Measurements from ENCODE around the gene EIF3I. TPM values are rescaled to one million over a fixed set of nuclear protein-coding genes. Genes with fewer than 3 reads are reported as not detected.

The EIF3I gene
- polyA plus RNA-seq, 2 donors, result 134 to 189 TPM

- H3K9me3 ChIP-seq (ENCODE audit: control insufficient read depth in 2 of 2, insufficient read depth in 1 of 2, low read depth in 1 of 2, low read length in 1 of 2), result no peaks in the 10 kb centered on the region
- H3K27ac ChIP-seq (ENCODE audit: low read depth in 2 of 2, low read length in 1 of 2), result peak overlapping the region; percentile 35 to 66
- peak overlapping the region; percentile 56 to 60 for H3K4me3 ChIP-seq (ENCODE audit: low read depth in 1 of 2, low read length in 2 of 2)
- 1 to 2% methylated on average over 54 to 55 of the region's 55 CpGs for WGBS, 2 donors
- no peaks in the 10 kb centered on the region for H3K27me3 ChIP-seq (ENCODE audit: control insufficient read depth in 1 of 2, insufficient read depth in 2 of 2, low read length in 2 of 2)
- no peaks in the 10 kb centered on the region for H3K36me3 ChIP-seq (ENCODE audit: control insufficient read depth in 2 of 2, insufficient read depth in 2 of 2, low read length in 1 of 2)
- peaks cover 4 to 9% of the 10 kb centered on the region in 2 donors for H3K4me1 ChIP-seq (ENCODE audit: control insufficient read depth in 2 of 2, insufficient read depth in 2 of 2, low read length in 1 of 2)
Measured at GRCh38 chr1:32241001-32241763, 19.0 kb downstream of the EIF3I start.

GRCh38 chr1:32242341-32242851 is 20.2 kb downstream of the EIF3I start:
- no peak overlapping the region for H3K4me3 ChIP-seq (ENCODE audit: low read depth in 1 of 2, low read length in 2 of 2)
- H3K36me3 ChIP-seq (ENCODE audit: control insufficient read depth in 2 of 2, insufficient read depth in 2 of 2, low read length in 1 of 2), result no peaks in the 10 kb centered on the region
- H3K27ac ChIP-seq (ENCODE audit: low read depth in 2 of 2, low read length in 1 of 2), result peak overlapping the region in 1 of 2 donors; percentile 9
- WGBS, 2 donors, result 39 to 40% methylated on average over 7 of the region's 7 CpGs
- H3K9me3 ChIP-seq (ENCODE audit: control insufficient read depth in 2 of 2, insufficient read depth in 1 of 2, low read depth in 1 of 2, low read length in 1 of 2), result no peaks in the 10 kb centered on the region
- H3K27me3 ChIP-seq (ENCODE audit: control insufficient read depth in 1 of 2, insufficient read depth in 2 of 2, low read length in 2 of 2), result no peaks in the 10 kb centered on the region
- peaks cover 4 to 9% of the 10 kb centered on the region in 2 donors for H3K4me1 ChIP-seq (ENCODE audit: control insufficient read depth in 2 of 2, insufficient read depth in 2 of 2, low read length in 1 of 2)

DNA sequence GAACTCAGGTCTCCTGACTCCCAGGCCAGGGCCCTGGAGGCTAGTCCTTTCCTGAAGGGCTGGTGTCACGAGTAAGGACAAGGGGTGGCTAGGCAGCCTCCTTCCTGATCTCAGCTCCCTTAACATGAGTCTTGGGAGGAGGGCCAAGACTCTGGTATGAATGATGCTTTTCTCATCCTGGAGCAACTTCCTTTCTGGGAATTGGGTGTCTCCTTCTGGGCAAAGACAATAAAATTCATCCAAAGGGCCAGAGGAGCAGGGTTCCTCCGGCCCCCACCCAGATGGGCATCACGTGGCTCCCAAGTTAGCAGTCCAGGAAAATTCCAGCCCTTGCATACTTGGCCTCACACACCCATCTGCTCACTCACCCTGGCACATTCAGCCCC is 24.7 kb downstream of the EIF3I start, which contains the start of gene FAM167B:
Gene FAM167B, plus strand, starts transcription at position 335 of the 386 bp plus-strand sequence. CDS start 200 bp downstream, outside the sequence.
- Histone ChIP-seq H3K27ac (ENCODE audit: low read depth in 2 of 2, low read length in 1 of 2) (peak within 1 kb of the TSS; percentile 47 to 51), H3K27me3 (ENCODE audit: control insufficient read depth in 1 of 2, insufficient read depth in 2 of 2, low read length in 2 of 2) (no peaks in the 10 kb centered on the region), H3K36me3 (ENCODE audit: control insufficient read depth in 2 of 2, insufficient read depth in 2 of 2, low read length in 1 of 2) (no peaks in the 10 kb centered on the region), H3K9me3 (ENCODE audit: control insufficient read depth in 2 of 2, insufficient read depth in 1 of 2, low read depth in 1 of 2, low read length in 1 of 2) (peaks cover 0 to 3% of the 10 kb centered on the region in 2 donors), H3K4me3 (ENCODE audit: low read depth in 1 of 2, low read length in 2 of 2) (no peak within 1 kb of the TSS), H3K4me1 (ENCODE audit: control insufficient read depth in 2 of 2, insufficient read depth in 2 of 2, low read length in 1 of 2) (peaks cover 0 to 5% of the 10 kb centered on the region in 2 donors)
- 40 to 72% methylated on average over 3 of the region's 3 CpGs for WGBS, 2 donors

DNA sequence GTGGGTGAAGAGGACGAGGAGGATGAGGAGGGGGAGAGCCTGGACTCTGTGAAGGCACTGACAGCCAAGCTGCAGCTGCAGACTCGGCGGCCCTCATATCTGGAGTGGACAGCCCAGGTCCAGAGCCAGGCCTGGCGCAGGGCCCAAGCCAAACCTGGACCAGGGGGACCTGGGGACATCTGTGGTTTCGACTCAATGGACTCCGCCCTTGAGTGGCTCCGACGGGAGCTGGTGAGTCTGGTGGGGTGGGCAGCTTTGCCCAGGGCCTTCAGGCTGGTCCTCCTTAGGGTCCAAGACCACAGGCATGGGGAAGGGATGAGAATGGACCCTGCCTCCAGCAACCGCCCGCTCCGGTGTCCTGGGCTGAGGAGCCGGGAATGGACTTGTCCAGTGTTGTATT is 25.2 kb downstream of the EIF3I start:
- no peaks in the 10 kb centered on the region for H3K27me3 ChIP-seq (ENCODE audit: control insufficient read depth in 1 of 2, insufficient read depth in 2 of 2, low read length in 2 of 2)
- H3K4me3 ChIP-seq (ENCODE audit: low read depth in 1 of 2, low read length in 2 of 2), result no peak overlapping the region
- 77 to 81% methylated on average over 12 of the region's 12 CpGs for WGBS, 2 donors
- peaks cover 0 to 3% of the 10 kb centered on the region in 2 donors for H3K9me3 ChIP-seq (ENCODE audit: control insufficient read depth in 2 of 2, insufficient read depth in 1 of 2, low read depth in 1 of 2, low read length in 1 of 2)
- no peaks in the 10 kb centered on the region for H3K36me3 ChIP-seq (ENCODE audit: control insufficient read depth in 2 of 2, insufficient read depth in 2 of 2, low read length in 1 of 2)
- H3K4me1 ChIP-seq (ENCODE audit: control insufficient read depth in 2 of 2, insufficient read depth in 2 of 2, low read length in 1 of 2), result peaks cover 0 to 5% of the 10 kb centered on the region in 2 donors
- H3K27ac ChIP-seq (ENCODE audit: low read depth in 2 of 2, low read length in 1 of 2), result peak overlapping the region; percentile 0 to 47

DNA sequence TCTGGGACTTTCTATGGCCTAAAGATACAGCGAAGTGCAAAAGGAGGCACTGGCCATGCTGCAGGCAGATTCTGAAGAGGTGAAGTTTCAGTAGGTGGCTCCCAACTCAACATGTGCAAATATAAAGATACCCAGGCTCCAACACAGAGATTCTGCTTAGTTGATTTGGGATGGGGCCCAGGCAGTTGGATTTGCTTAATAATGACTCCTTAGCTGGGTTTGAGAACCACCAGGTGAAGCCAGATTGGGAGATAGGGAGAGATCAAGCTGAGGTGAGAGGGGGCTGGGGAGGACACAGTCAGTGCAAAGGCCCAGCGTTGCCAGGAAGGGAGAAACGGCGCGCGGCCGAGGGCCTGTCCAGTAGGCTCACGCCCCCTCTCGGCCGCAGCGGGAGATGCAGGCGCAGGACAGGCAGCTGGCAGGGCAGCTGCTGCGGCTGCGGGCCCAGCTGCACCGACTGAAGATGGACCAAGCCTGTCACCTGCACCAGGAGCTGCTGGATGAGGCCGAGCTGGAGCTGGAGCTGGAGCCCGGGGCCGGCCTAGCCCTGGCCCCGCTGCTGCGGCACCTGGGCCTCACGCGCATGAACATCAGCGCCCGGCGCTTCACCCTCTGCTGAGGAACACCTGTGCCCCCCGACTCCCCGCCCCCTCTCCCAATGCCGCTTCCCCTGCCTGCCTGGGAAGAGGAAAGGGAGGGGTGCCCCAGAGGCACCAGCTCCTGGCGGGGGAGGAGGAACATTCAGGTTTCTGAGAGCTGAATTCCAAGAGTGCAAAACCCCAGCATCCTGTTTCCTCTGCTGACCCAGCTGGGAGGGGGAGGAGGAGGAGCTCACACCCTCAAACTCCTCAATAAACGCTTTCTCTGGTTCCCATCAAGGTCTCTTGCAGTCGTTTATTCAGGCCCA is 26.0 kb downstream of the EIF3I start:
- 7 to 12% methylated on average over 25 to 31 of the region's 31 CpGs for WGBS, 2 donors
- Histone ChIP-seq H3K4me1 (ENCODE audit: control insufficient read depth in 2 of 2, insufficient read depth in 2 of 2, low read length in 1 of 2) (peaks cover 0 to 5% of the 10 kb centered on the region in 2 donors), H3K9me3 (ENCODE audit: control insufficient read depth in 2 of 2, insufficient read depth in 1 of 2, low read depth in 1 of 2, low read length in 1 of 2) (peaks cover 0 to 3% of the 10 kb centered on the region in 2 donors), H3K4me3 (ENCODE audit: low read depth in 1 of 2, low read length in 2 of 2) (peak overlapping the region in 1 of 2 donors; percentile 3), H3K27me3 (ENCODE audit: control insufficient read depth in 1 of 2, insufficient read depth in 2 of 2, low read length in 2 of 2) (no peaks in the 10 kb centered on the region), H3K36me3 (ENCODE audit: control insufficient read depth in 2 of 2, insufficient read depth in 2 of 2, low read length in 1 of 2) (no peaks in the 10 kb centered on the region), H3K27ac (ENCODE audit: low read depth in 2 of 2, low read length in 1 of 2) (peak overlapping the region; percentile 47 to 51)

- H3K27me3 ChIP-seq (ENCODE audit: control insufficient read depth in 1 of 2, insufficient read depth in 2 of 2, low read length in 2 of 2), result no peaks in the 10 kb centered on the region
- H3K9me3 ChIP-seq (ENCODE audit: control insufficient read depth in 2 of 2, insufficient read depth in 1 of 2, low read depth in 1 of 2, low read length in 1 of 2), result peaks cover 0 to 3% of the 10 kb centered on the region in 2 donors
- H3K4me3 ChIP-seq (ENCODE audit: low read depth in 1 of 2, low read length in 2 of 2), result no peak overlapping the region
- no peaks in the 10 kb centered on the region for H3K36me3 ChIP-seq (ENCODE audit: control insufficient read depth in 2 of 2, insufficient read depth in 2 of 2, low read length in 1 of 2)
- peaks cover 0 to 5% of the 10 kb centered on the region in 2 donors for H3K4me1 ChIP-seq (ENCODE audit: control insufficient read depth in 2 of 2, insufficient read depth in 2 of 2, low read length in 1 of 2)
- peak overlapping the region; percentile 43 to 69 for H3K27ac ChIP-seq (ENCODE audit: low read depth in 2 of 2, low read length in 1 of 2)
- WGBS, 2 donors, result 58 to 65% methylated on average over 9 of the region's 9 CpGs
Measured at GRCh38 chr1:32249831-32250525, 27.8 kb downstream of the EIF3I start.

DNA sequence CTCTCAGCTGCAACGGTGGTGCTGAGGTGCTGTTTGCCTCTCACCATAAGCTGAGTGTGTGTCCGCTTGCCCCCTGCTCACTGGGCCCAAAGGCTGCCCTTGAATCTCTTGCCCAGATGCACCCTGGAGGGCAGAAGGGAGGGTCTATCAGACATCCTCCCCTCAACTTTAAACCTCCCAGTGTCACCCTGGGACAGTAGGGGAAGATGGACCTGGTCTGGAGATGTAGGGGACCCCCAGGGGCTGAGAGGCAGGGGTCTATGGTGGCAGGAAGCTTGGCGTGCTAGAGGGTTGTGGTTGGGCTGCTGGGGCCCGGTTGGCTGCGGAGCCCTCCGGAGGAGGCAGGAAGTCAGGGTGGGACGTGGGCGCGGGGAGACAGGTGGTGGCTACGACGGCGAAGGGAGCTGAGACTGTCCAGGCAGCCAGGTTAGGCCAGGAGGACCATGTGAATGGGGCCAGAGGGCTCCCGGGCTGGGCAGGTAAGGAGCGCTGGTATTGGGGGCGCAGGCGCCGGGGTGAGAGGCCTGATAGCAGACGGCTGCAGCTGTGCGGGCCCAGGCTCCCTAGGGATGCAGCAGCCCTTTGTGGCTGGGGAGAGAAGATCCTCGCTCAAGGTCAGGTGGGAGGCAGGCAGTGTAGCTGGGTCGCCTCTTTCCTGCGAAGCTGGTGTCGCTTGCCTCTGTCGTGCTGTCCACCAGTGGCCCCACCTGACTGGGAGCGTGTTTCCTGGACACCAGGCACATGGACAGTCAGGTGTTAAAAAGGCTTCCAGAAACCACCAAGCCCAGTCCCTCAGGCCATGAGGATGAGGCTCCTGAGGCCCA is 28.9 kb downstream of the EIF3I start, which contains the start of gene LCK:
Gene LCK, plus strand, starts transcription at position 373 of the 824 bp plus-strand sequence. CDS start 23,065 bp downstream, outside the sequence.
- WGBS, 2 donors, result 74 to 75% methylated on average over 25 of the region's 25 CpGs
- Histone ChIP-seq H3K4me3 (ENCODE audit: low read depth in 1 of 2, low read length in 2 of 2) (peak within 1 kb of the TSS in 1 of 2 donors; percentile 32), H3K27ac (ENCODE audit: low read depth in 2 of 2, low read length in 1 of 2) (peak within 1 kb of the TSS; percentile 43 to 69), H3K27me3 (ENCODE audit: control insufficient read depth in 1 of 2, insufficient read depth in 2 of 2, low read length in 2 of 2) (no peaks in the 10 kb centered on the region), H3K36me3 (ENCODE audit: control insufficient read depth in 2 of 2, insufficient read depth in 2 of 2, low read length in 1 of 2) (no peaks in the 10 kb centered on the region), H3K9me3 (ENCODE audit: control insufficient read depth in 2 of 2, insufficient read depth in 1 of 2, low read depth in 1 of 2, low read length in 1 of 2) (peaks cover 0 to 3% of the 10 kb centered on the region in 2 donors), H3K4me1 (ENCODE audit: control insufficient read depth in 2 of 2, insufficient read depth in 2 of 2, low read length in 1 of 2) (peaks cover 0 to 5% of the 10 kb centered on the region in 2 donors)

DNA sequence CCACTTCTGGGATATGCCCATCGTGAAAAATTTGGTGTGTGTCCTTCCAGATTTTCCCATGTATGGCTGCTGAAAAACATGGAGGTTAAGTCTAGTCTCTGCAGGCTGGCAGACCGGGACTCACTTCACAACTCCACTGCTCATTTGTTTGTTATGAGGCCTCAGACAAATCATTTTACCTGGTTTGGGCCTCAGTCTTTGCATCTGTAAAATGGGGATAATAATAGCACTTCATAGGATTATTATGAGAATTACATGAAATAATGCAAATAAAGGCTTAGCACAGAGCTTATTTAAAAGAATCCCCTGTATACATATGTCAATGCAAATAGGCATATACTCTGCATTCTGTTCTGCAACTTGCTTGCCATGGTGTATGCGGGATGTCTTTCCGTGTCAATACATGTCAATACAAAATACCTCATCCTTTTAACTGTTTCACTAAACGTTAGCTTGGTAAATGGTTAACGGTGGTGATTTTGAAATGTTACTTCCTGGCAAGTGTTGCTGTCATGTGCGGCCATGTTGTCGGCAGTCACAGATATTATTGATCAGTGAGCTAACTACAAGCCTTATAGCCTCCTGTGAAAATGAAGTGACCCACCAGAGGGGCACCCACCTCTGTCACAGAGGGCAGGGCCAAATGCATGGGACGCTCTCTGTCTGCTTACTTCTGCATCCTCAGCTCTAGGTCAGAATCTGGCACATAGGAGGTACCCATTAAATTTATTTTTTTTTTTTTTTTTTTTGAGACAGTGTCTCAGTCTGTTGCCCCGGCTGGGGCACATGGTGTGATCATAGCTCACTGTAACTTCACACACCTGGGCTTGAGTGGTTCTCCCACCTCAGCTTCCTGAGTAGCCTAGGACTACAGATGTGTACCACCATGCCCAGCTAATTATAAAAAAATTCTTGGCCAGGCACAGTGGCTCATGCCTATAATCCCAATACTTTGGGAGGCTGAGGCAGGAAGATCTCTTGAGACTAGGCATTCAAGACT is 33.2 kb downstream of the EIF3I start:
- no peaks in the 10 kb centered on the region for H3K9me3 ChIP-seq (ENCODE audit: control insufficient read depth in 2 of 2, insufficient read depth in 1 of 2, low read depth in 1 of 2, low read length in 1 of 2)
- WGBS, 2 donors, result 75 to 79% methylated on average over 10 of the region's 10 CpGs
- H3K27ac ChIP-seq (ENCODE audit: low read depth in 2 of 2, low read length in 1 of 2), result no peak overlapping the region
- no peaks in the 10 kb centered on the region for H3K4me1 ChIP-seq (ENCODE audit: control insufficient read depth in 2 of 2, insufficient read depth in 2 of 2, low read length in 1 of 2)
- no peak overlapping the region for H3K4me3 ChIP-seq (ENCODE audit: low read depth in 1 of 2, low read length in 2 of 2)
- no peaks in the 10 kb centered on the region for H3K36me3 ChIP-seq (ENCODE audit: control insufficient read depth in 2 of 2, insufficient read depth in 2 of 2, low read length in 1 of 2)
- H3K27me3 ChIP-seq (ENCODE audit: control insufficient read depth in 1 of 2, insufficient read depth in 2 of 2, low read length in 2 of 2), result no peaks in the 10 kb centered on the region

Measured in esophagus (tissue), 2 donors.